Endothelial cell of umbilical vein (primary cell): ENCODE results near the gene RASD1. TPM values are rescaled to one million over a fixed set of nuclear protein-coding genes. Genes with fewer than 3 reads are reported as not detected.

ENCODE experiments used
- BruUV-seq: library from RNA; stranded (reverse); fragments of 400-500 nt; replicated peaks from 2 replicates; lab custom pipeline; 2021; lab: Mats Ljungman, UMichigan
- CTCF ChIA-PET: fragments of 300-600, 350-600 bp; sonication (Branson Sonifier 250); formaldehyde crosslinking; loops from one replicate; lab custom pipeline; 2021; ENCODE audit warnings: antibody characterized with exemption, inconsistent platforms; lab: Charles Lee
- POLR2A ChIA-PET: fragments of 300-600, 350-600 bp; sonication (Branson Sonifier 250); formaldehyde crosslinking; loops from one replicate; lab custom pipeline; 2021; ENCODE audit warnings: antibody characterized with exemption, inconsistent platforms; lab: Charles Lee
- DNase-seq: peaks from one replicate; pipeline ENCODE4 v3.0.0-alpha.2; 2011; ENCODE audit warnings: low read depth, low spot score
- FAIRE-seq: peaks from 2 replicates; lab custom pipeline; 2011; peaks lifted over from hg19 to GRCh38; lab: Jason Lieb, UNC
- H2AFZ ChIP-seq: 2 replicates; pipeline ENCODE4 v1.6.0; 2012; ENCODE audit warnings: low read depth, low read length, control low read depth, inconsistent platforms
- H3K27ac ChIP-seq: 2 replicates; pipeline ENCODE4 v1.5.1; 2011; ENCODE audit warnings: low read depth, mild to moderate bottlenecking, control low read depth, low read length, moderate library complexity; ENCODE audit not compliant: insufficient read depth
- H3K27me3 ChIP-seq, 2 experiments: 2 replicates each; pipeline versions ENCODE4 v1.6.0 to v1.6.1; 2011; ENCODE audit warnings: low read length in 2 of 2, mixed read lengths in 1 of 2; ENCODE audit not compliant: control insufficient read depth in 2 of 2, insufficient read depth in 2 of 2
- H3K36me3 ChIP-seq, 2 experiments: 2 replicates in 1 of 2; 3 replicates in 1 of 2; pipeline ENCODE4 v1.5.1; 2011; ENCODE audit warnings: low read length in 2 of 2, mild to moderate bottlenecking in 1 of 2, moderate library complexity in 1 of 2; ENCODE audit not compliant: control insufficient read depth in 2 of 2, insufficient read depth in 2 of 2; ENCODE audit errors: extremely low read depth in 1 of 2
- H3K4me1 ChIP-seq: 3 replicates; pipeline ENCODE4 v1.5.1; 2011; ENCODE audit warnings: mild to moderate bottlenecking, low read length; ENCODE audit not compliant: control insufficient read depth, insufficient read depth; ENCODE audit errors: extremely low read depth
- H3K4me2 ChIP-seq: 2 replicates; pipeline ENCODE4 v1.6.1; 2011; ENCODE audit warnings: low read length, control low read depth, mixed read lengths; ENCODE audit not compliant: insufficient read depth
- H3K4me3 ChIP-seq, 3 experiments: fragments of 200-600 bp in 1 of 3; sonication (generic), shearing (Covaris generic) in 1 of 3; replicated peaks in 1 of 3; 2 replicates each; pipeline ENCODE4 v1.5.1; 2011 to 2016; ENCODE audit warnings: control low read depth in 3 of 3, low read length in 3 of 3, mild to moderate bottlenecking in 2 of 3, inconsistent platforms in 1 of 3, low read depth in 1 of 3, moderate library complexity in 1 of 3; ENCODE audit not compliant: insufficient read depth in 1 of 3
- H3K79me2 ChIP-seq: 2 replicates; pipeline ENCODE4 v1.6.0; 2012; ENCODE audit warnings: low read length, inconsistent platforms; ENCODE audit not compliant: control insufficient read depth, insufficient read depth
- H3K9ac ChIP-seq: replicated peaks from 2 replicates; pipeline ENCODE3; 2011; ENCODE audit warnings: low read length, control low read depth; ENCODE audit not compliant: insufficient read depth; ENCODE audit errors: extremely low read depth
- H3K9me1 ChIP-seq: replicated peaks from 3 replicates; pipeline ENCODE4 v1.6.0; 2011; ENCODE audit warnings: mild to moderate bottlenecking, low read length; ENCODE audit not compliant: control insufficient read depth, insufficient read depth; ENCODE audit errors: extremely low read depth
- H3K9me3 ChIP-seq: replicated peaks from 2 replicates; pipeline ENCODE4 v1.5.1; 2012; ENCODE audit warnings: low read length, inconsistent platforms; ENCODE audit not compliant: control insufficient read depth, insufficient read depth
- H4K20me1 ChIP-seq: replicated peaks from 2 replicates; pipeline ENCODE3; 2011; ENCODE audit warnings: mild to moderate bottlenecking, low read length; ENCODE audit not compliant: control insufficient read depth, insufficient read depth; ENCODE audit errors: extremely low read depth
- EZH2 ChIP-seq: IDR thresholded peaks from 2 replicates; pipeline ENCODE4 v1.6.1; 2012; ENCODE audit warnings: borderline replicate concordance, low read depth, mild to moderate bottlenecking, moderate library complexity, low read length, inconsistent platforms; ENCODE audit not compliant: severe bottlenecking
- FOS ChIP-seq: IDR thresholded peaks from 2 replicates; pipeline ENCODE4 v1.6.1; 2011; ENCODE audit warnings: mild to moderate bottlenecking, low read length, moderate library complexity, borderline replicate concordance; ENCODE audit not compliant: insufficient read depth
- GATA2 ChIP-seq: IDR thresholded peaks from 2 replicates; pipeline ENCODE4 v1.7.0; 2011; ENCODE audit warnings: low read depth, mild to moderate bottlenecking, moderate library complexity, mixed read lengths, low read length; ENCODE audit not compliant: insufficient read length, insufficient read depth
- JUN ChIP-seq: IDR thresholded peaks from 2 replicates; pipeline ENCODE4 v1.6.1; 2011; ENCODE audit warnings: borderline replicate concordance, low read depth; ENCODE audit not compliant: insufficient read length, insufficient read depth
- MYC ChIP-seq: IDR thresholded peaks from one replicate; pipeline ENCODE4 v1.6.1; 2011; ENCODE audit warnings: mild to moderate bottlenecking, low read depth, low read length
- POLR2A ChIP-seq: IDR thresholded peaks from 2 replicates; pipeline ENCODE4 v1.6.1; 2012; ENCODE audit warnings: low read depth, mild to moderate bottlenecking, control low read depth, low read length
- POLR2AphosphoS5 ChIP-seq: IDR thresholded peaks from 2 replicates; pipeline ENCODE4 v1.6.1; 2012; ENCODE audit warnings: low read depth, mild to moderate bottlenecking, control low read depth, low read length, moderate library complexity; ENCODE audit not compliant: insufficient read depth
- dilution Hi-C: fragments of 300-500 bp; cut with MboI; formaldehyde crosslinking; loops from one replicate; pipeline ENCODE4 v1.15.0; 2019; ENCODE audit warnings: low sequenced_read_pairs; ENCODE audit not compliant: extremely low pct_ligation_motif_present
- intact Hi-C: fragments of 100-400 bp; cut with micrococcal nuclease; formaldehyde crosslinking; loops from one replicate; pipeline ENCODE4 v1.10.0; 2022
- polyA plus RNA-seq, 4 experiments: library from polyadenylated mRNA; depleted of rRNA in 3 of 4; stranded (reverse) in 3 of 4; unstranded in 1 of 4; fragments of >200 nt; gene quantifications; 2 replicates each; pipeline versions ENCODE4 v1.2.1 to v1.2.3, GENCODE V29; 2011 to 2012; ENCODE audit warnings: missing spikeins in 1 of 4
- total RNA-seq: library from RNA; stranded (reverse); gene quantifications from 2 replicates; pipeline ENCODE4 v1.2.3, GENCODE V29; 2021
- TF ChIP-seq, protein P1 (sequence below): IDR thresholded peaks from 2 replicates; pipeline ENCODE4 v1.6.1; 2011; ENCODE audit not compliant: insufficient read depth, insufficient read length
- TF ChIP-seq, protein P2 (sequence below), 2 donors: IDR thresholded peaks; 1 replicate in 1 of 2; 2 replicates in 1 of 2; pipeline ENCODE4 v1.5.1; 2011; ENCODE audit warnings: low read length in 2 of 2, mild to moderate bottlenecking in 2 of 2, moderate library complexity in 2 of 2, control low read depth in 1 of 2, inconsistent platforms in 1 of 2, low read depth in 1 of 2; ENCODE audit not compliant: insufficient read depth in 1 of 2; ENCODE audit errors: extremely low read depth in 1 of 2

The RASD1 gene
- total and polyA plus RNA-seq, 2 donors (not counting 3 experiments of a cell fraction or from before 2014, with no cell fraction given) = 4.2 to 15.7 TPM

- TF ChIP-seq, protein P1, sequence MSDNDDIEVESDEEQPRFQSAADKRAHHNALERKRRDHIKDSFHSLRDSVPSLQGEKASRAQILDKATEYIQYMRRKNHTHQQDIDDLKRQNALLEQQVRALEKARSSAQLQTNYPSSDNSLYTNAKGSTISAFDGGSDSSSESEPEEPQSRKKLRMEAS = no peak
- TF ChIP-seq POLR2AphosphoS5 (no peak), POLR2A (no peak), JUN (no peak), GATA2 (no peak), MYC (no peak), EZH2 (no peak), FOS (no peak)
- TF ChIP-seq, protein P2, sequence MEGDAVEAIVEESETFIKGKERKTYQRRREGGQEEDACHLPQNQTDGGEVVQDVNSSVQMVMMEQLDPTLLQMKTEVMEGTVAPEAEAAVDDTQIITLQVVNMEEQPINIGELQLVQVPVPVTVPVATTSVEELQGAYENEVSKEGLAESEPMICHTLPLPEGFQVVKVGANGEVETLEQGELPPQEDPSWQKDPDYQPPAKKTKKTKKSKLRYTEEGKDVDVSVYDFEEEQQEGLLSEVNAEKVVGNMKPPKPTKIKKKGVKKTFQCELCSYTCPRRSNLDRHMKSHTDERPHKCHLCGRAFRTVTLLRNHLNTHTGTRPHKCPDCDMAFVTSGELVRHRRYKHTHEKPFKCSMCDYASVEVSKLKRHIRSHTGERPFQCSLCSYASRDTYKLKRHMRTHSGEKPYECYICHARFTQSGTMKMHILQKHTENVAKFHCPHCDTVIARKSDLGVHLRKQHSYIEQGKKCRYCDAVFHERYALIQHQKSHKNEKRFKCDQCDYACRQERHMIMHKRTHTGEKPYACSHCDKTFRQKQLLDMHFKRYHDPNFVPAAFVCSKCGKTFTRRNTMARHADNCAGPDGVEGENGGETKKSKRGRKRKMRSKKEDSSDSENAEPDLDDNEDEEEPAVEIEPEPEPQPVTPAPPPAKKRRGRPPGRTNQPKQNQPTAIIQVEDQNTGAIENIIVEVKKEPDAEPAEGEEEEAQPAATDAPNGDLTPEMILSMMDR (IDR thresholded peaks at IDR 0.05; ENCODE audit: extremely low read depth in 1 of 2, insufficient read depth in 1 of 2, low read depth in 1 of 2, low read length in 2 of 2) = no peak
- POLR2A ChIA-PET = no interaction called here
- BruUV-seq = no TSS peak
- intact Hi-C loops = loop anchor here (5.0 kb wide), 1 partner anchor 58 kb away; no protein-coding TSS in a partner anchor
- H3K27me3 ChIP-seq = peaks cover 37 to 50% of the 10 kb centered on the region in 2 experiments
- H3K36me3 ChIP-seq = no peaks in the 10 kb centered on the region
- no peak overlapping the region for H3K4me2 ChIP-seq
- H3K9me3 ChIP-seq = no peaks in the 10 kb centered on the region
- CTCF ChIA-PET = interaction anchor here (1.7 kb wide), 1 partner anchor 27 kb away, joined by 6 read pairs; the partner anchor contains the start of gene RASD1
- H3K9me1 ChIP-seq = no peaks in the 10 kb centered on the region
- H3K4me1 ChIP-seq = no peaks in the 10 kb centered on the region
- FAIRE-seq (no peak), DNase-seq (no peak)
- no peaks in the 10 kb centered on the region for H4K20me1 ChIP-seq
- H3K27ac ChIP-seq = no peak overlapping the region
- H3K9ac ChIP-seq = no peak overlapping the region
- no peak overlapping the region for H3K4me3 ChIP-seq
- dilution Hi-C loops = loop anchor here (10.0 kb wide), 1 partner anchor 95 kb away; no protein-coding TSS in a partner anchor
- no peak overlapping the region for H2AFZ ChIP-seq
- H3K79me2 ChIP-seq = no peaks in the 10 kb centered on the region
Observed at GRCh38 chr17:17469358-17469757, 26.8 kb downstream of the RASD1 start.
